Natural killer cell treated with Interleukin-12 subunit alpha and Interleukin-12 subunit beta and Interleukin-15 and Interleukin-18, amount 100 ng/mL, for 72 hours (primary cell): ENCODE measurements around the gene FEZ2. TPM values are rescaled to one million over a fixed set of nuclear protein-coding genes. Genes with fewer than 3 reads are reported as not detected.
A peak's percentile ranks its signal among the peaks of the same experiment; 100 is the strongest.

ENCODE experiments used
- ATAC-seq, 2 donors: fragments of 150-1000 bp; cut with Tn5 transposase in 1 of 2; sonication (Bioruptor Pico), chemical (Tn5 transposase) in 1 of 2; 2 replicates each; pipeline ENCODE4 v1.10.0; 2021
- DNase-seq: peaks from one replicate; pipeline ENCODE4 v3.0.0; 2022; ENCODE audit warnings: low spot score
- H3K27ac Mint-ChIP-seq, 2 donors: 1 replicate in 1 of 2; 2 replicates in 1 of 2; pipeline ENCODE4 v1.8.0; 2022; ENCODE audit warnings: mixed read lengths in 2 of 2, mild to moderate bottlenecking in 1 of 2, moderate library complexity in 1 of 2
- H3K27me3 Mint-ChIP-seq, 2 donors: 1 replicate in 1 of 2; 2 replicates in 1 of 2; pipeline ENCODE4 v1.8.0; 2022; ENCODE audit warnings: mixed read lengths in 2 of 2
- H3K36me3 Mint-ChIP-seq: one replicate; pipeline ENCODE4 v1.8.0; 2022; ENCODE audit warnings: mixed read lengths
- H3K4me1 Mint-ChIP-seq, 2 donors: 1 replicate in 1 of 2; 2 replicates in 1 of 2; pipeline ENCODE4 v1.8.0; 2022; ENCODE audit warnings: low read depth in 2 of 2, mixed read lengths in 2 of 2, mild to moderate bottlenecking in 1 of 2
- H3K4me3 Mint-ChIP-seq: one replicate; pipeline ENCODE4 v1.8.0; 2022; ENCODE audit warnings: mixed read lengths
- H3K9me3 Mint-ChIP-seq: 2 replicates; pipeline ENCODE4 v1.8.0; 2022; ENCODE audit warnings: mixed read lengths
- total RNA-seq, 2 donors: library from RNA; stranded (reverse); gene quantifications; one replicate each; pipeline ENCODE4 v1.2.3, GENCODE V29; 2022

FEZ2 gene
- total RNA-seq, 2 donors from 2014 or later: 15.3 to 18.1 TPM

DNA sequence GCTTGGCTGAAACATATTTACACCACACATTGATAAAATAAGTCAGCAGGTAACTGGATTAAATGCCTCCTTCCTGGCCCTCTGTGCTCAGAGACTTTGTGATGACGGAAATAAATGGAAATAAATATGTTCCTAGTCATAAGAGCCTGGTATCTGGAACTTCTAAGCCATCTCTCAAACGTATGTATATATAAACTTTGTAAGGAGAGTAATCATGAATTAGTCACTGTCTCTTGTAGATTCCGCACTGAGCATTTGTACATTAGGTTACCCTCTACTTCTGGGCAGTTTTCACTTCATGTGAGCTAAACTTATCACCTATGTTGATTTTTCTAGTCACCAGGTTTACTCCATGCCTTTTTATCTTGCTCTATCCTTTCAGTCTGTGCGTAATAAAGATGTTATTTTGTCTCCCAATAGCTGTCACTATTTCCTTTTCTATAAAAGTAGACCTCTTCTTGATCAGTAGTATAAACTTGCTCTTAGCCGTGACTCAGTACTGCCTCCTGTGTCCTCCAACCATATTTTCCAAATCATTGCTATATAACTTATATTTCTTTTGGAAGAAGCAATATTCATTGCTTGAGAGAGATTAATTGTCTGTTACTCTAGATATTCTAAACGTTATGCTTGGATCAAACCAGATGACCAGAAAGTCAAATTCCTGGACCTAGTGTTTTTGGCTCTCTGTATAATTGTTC, 53.2 kb downstream of the FEZ2 start:
- DNase-seq (no peak), ATAC-seq (no peak)
- H3K27ac Mint-ChIP-seq: no peak overlapping the region
- H3K4me3 Mint-ChIP-seq: no peak overlapping the region
- H3K4me1 Mint-ChIP-seq: peaks cover 6 to 18% of the 10 kb centered on the region in 2 donors
- H3K27me3 Mint-ChIP-seq: no peaks in the 10 kb centered on the region
- H3K9me3 Mint-ChIP-seq: no peaks in the 10 kb centered on the region
- peaks cover 17% of the 10 kb centered on the region for H3K36me3 Mint-ChIP-seq

DNA sequence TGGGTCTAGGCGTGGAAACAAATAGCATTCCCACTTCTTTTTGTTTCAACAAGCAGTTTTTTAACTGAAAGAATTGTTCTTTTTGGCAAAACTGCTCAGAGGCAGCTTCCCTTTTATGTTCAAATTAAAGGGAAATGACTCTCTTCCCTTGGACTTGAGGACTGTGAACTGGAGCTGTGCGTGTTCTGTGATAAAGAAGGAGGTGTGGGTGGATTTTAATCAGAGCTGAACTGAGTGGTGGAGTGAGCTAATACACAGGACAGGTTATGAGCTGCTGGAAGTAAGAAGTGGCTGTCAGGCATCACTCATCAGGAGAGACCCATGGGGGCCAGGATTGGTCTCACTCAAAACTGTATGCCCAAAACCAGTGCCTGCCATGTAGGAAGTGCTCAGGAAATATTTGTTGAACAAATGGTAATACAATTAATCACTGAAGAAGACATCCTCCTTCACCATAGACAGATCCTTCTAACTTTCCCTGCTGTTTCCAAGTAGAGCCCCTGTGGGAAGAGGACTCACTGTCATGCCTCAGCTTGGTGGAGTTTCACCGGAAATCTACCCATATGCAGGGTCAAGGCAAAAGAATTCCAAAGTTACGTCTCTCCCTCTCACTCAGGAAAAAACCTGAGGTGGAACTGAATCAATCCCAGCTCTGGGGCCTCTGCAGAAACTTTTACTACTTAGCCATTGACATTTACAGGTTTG, 55.9 kb downstream of the FEZ2 start:
- H3K4me1 Mint-ChIP-seq: peaks cover 0 to 3% of the 10 kb centered on the region in 2 donors
- H3K9me3 Mint-ChIP-seq: no peaks in the 10 kb centered on the region
- no peak for ATAC-seq
- H3K27me3 Mint-ChIP-seq: no peaks in the 10 kb centered on the region
- DNase-seq: no peak
- no peak overlapping the region for H3K4me3 Mint-ChIP-seq
- no peak overlapping the region for H3K27ac Mint-ChIP-seq
- H3K36me3 Mint-ChIP-seq: no peaks in the 10 kb centered on the region

DNA sequence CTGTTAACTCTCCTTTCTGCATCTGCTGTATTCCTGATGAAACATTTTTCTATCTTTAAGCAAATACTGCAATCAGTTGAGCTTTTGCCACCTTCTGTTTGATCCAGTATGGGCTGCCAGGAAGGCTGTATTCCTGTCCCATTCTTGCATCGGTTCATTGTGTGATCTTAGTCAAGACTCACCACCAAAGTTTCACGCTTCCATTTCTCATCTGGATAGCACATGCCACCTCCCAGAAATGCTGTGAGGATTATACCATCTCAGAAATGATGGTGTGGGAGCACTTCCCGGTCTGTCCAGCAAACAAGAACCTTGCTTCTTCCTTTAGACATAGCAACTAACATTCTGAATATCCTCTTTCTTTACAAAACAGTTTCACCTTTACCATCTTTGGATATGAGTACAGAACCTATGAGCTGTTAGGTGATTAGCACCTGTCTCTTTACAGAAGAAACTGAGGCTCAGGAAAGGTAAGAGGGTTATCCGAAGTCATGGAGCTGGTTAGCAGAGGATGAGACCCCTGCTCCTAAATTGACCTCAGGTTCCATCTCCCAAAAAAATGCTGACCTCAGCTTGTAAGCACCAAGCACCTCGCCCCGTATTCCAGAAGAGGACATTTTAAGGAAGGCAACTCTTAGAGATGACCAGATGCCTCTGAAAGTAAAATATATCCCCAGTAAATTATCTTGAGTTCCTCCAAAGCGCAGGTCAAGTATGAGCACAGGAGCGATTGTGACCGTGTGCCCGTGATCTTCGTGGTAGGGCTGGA, 56.8 kb downstream of the FEZ2 start:
- H3K36me3 Mint-ChIP-seq: no peaks in the 10 kb centered on the region
- DNase-seq (no peak), ATAC-seq (no peak)
- no peak overlapping the region for H3K4me3 Mint-ChIP-seq
- H3K4me1 Mint-ChIP-seq: peaks cover 3 to 5% of the 10 kb centered on the region in 2 donors
- H3K9me3 Mint-ChIP-seq: no peaks in the 10 kb centered on the region
- H3K27ac Mint-ChIP-seq: no peak overlapping the region
- no peaks in the 10 kb centered on the region for H3K27me3 Mint-ChIP-seq

DNA sequence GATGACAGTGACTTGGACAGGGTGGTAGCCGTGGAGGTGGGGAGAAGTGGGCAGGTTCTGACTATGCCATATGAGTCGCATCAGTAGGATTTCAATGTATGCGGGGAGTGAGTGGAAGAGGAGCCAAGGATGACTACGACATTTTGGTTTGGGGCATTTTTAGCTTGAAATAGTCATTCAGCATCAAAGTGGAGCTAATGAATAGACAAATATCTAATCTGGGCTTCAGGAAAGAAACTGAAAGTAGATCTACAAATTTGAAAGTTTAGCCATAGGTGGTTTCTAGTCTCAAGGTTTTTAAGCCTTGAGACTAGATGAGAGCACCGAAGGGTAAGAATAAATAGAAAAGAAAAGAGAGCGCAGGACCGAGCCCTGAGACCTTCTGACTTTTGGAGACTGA, 58.3 kb downstream of the FEZ2 start:
- no peak for DNase-seq
- no peak overlapping the region for H3K27ac Mint-ChIP-seq
- H3K4me1 Mint-ChIP-seq: peaks cover 3 to 6% of the 10 kb centered on the region in 2 donors
- H3K4me3 Mint-ChIP-seq: no peak overlapping the region
- no peaks in the 10 kb centered on the region for H3K9me3 Mint-ChIP-seq
- no peak for ATAC-seq
- no peaks in the 10 kb centered on the region for H3K27me3 Mint-ChIP-seq
- H3K36me3 Mint-ChIP-seq: no peaks in the 10 kb centered on the region

DNA sequence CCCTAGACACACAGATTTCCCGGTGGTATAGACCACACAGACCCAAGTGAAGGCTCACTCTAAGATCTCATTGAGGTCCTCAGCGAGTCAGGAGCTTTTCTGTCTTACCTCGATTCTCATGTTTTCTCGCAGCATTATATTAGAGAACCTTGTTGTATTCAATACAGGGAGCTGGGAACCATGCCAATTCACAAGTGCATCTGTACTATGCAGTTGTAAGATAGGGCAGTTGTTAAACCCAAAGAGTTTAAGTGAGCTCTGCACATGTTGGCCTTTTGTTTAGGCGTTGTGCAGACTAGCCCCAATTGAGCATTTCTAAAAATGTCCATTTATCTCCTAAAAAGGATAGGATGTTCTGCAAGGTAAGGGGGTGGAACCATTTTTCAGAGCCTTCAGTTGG, 59.6 kb downstream of the FEZ2 start:
- DNase-seq (no peak), ATAC-seq (no peak)
- H3K27ac Mint-ChIP-seq: no peak overlapping the region
- H3K4me3 Mint-ChIP-seq: no peak overlapping the region
- peaks cover 6% of the 10 kb centered on the region in 2 donors for H3K4me1 Mint-ChIP-seq
- no peaks in the 10 kb centered on the region for H3K27me3 Mint-ChIP-seq
- H3K9me3 Mint-ChIP-seq: no peaks in the 10 kb centered on the region
- H3K36me3 Mint-ChIP-seq: no peaks in the 10 kb centered on the region

DNA sequence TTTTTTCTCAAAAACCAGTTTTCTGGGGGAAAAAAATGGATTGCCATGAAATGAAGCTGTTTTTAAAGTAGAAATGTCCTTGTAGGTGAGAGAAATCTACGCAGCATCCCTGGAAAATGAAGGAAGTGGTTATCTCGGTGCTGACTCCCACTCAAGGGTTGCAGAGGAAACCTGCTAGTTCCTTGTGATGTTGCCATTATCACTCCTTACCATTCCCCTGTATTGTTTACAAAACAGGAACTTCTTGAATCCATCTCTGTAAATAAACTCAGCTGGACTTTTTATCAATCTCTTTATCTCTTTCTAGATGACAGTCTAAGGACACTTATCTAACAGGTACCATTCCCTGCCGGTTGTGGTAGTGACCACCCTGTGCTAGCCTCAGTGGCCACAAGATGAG, 61.2 kb downstream of the FEZ2 start:
- no peaks in the 10 kb centered on the region for H3K9me3 Mint-ChIP-seq
- peaks cover 2 to 6% of the 10 kb centered on the region in 2 donors for H3K4me1 Mint-ChIP-seq
- DNase-seq (no peak), ATAC-seq (no peak)
- no peaks in the 10 kb centered on the region for H3K36me3 Mint-ChIP-seq
- H3K27ac Mint-ChIP-seq: no peak overlapping the region
- no peaks in the 10 kb centered on the region for H3K27me3 Mint-ChIP-seq
- no peak overlapping the region for H3K4me3 Mint-ChIP-seq

- Mint-ChIP-seq H3K4me3 (no peak overlapping the region), H3K4me1 (peaks cover 2 to 6% of the 10 kb centered on the region in 2 donors), H3K36me3 (no peaks in the 10 kb centered on the region), H3K27me3 (no peaks in the 10 kb centered on the region), H3K9me3 (no peaks in the 10 kb centered on the region), H3K27ac (no peak overlapping the region)
- DNase-seq: no peak
- no peak for ATAC-seq
Measured at GRCh38 chr2:36535099-36535498, 62.9 kb downstream of the FEZ2 start.

GRCh38 chr2:36534275-36534799, 63.6 kb downstream of the FEZ2 start:
- H3K27me3 Mint-ChIP-seq: no peaks in the 10 kb centered on the region
- no peak for ATAC-seq
- H3K9me3 Mint-ChIP-seq: no peaks in the 10 kb centered on the region
- no peaks in the 10 kb centered on the region for H3K36me3 Mint-ChIP-seq
- H3K4me3 Mint-ChIP-seq: no peak overlapping the region
- H3K27ac Mint-ChIP-seq: peak overlapping the region in 1 of 2 donors; percentile 30
- no peak for DNase-seq
- H3K4me1 Mint-ChIP-seq: peaks cover 2 to 6% of the 10 kb centered on the region in 2 donors

- no peak overlapping the region for H3K27ac Mint-ChIP-seq
- H3K9me3 Mint-ChIP-seq: no peaks in the 10 kb centered on the region
- DNase-seq (no peak), ATAC-seq (no peak)
- H3K36me3 Mint-ChIP-seq: no peaks in the 10 kb centered on the region
- H3K27me3 Mint-ChIP-seq: no peaks in the 10 kb centered on the region
- H3K4me1 Mint-ChIP-seq: peaks cover 12 to 13% of the 10 kb centered on the region in 2 donors
- H3K4me3 Mint-ChIP-seq: no peak overlapping the region
Measured at GRCh38 chr2:36530983-36531354, 67.0 kb downstream of the FEZ2 start.

GRCh38 chr2:36530178-36530982, 67.6 kb downstream of the FEZ2 start:
- Mint-ChIP-seq H3K27ac (no peak overlapping the region), H3K4me3 (no peak overlapping the region)
- ATAC-seq: no peak

DNA sequence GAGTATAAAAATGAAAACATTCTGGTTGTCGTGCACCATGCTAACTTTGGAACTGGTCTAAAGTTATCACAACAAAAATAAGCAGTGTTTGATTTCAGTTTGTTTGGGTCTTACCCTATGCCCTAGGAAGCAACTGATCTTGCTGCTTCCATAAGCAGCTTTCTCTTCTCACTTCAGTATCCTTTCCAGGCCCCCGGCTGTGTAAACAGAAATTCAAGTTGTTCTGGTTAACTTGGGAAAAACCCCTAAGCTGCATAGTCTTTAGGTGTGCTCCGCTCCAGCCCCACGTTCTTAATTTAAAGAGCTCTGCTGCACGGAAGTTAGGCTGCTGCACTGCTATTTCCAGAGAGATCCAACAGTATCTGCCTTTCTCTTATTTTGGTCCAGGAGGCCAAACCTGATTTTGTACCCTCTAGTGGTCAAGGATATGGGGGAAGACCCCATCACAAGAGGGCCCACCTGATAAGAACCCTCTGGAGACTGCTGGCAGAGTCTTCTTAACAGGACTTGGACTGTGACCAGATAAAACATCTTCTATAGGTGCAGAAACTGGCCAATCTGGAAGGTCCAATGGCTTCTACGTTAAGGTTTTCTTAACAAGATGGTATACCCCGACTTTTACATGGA, 69.1 kb downstream of the FEZ2 start:
- H3K27me3 Mint-ChIP-seq: no peaks in the 10 kb centered on the region
- ATAC-seq (no peak), DNase-seq (no peak)
- no peaks in the 10 kb centered on the region for H3K9me3 Mint-ChIP-seq
- H3K27ac Mint-ChIP-seq: no peak overlapping the region
- peaks cover 12 to 13% of the 10 kb centered on the region in 2 donors for H3K4me1 Mint-ChIP-seq
- H3K4me3 Mint-ChIP-seq: no peak overlapping the region
- H3K36me3 Mint-ChIP-seq: no peaks in the 10 kb centered on the region

More at GRCh38 chr2:36530178-36530982, 67.6 kb downstream of the FEZ2 start:
- DNase-seq: no peak
- Mint-ChIP-seq H3K4me1 (peaks cover 12 to 13% of the 10 kb centered on the region in 2 donors), H3K27me3 (no peaks in the 10 kb centered on the region), H3K36me3 (no peaks in the 10 kb centered on the region), H3K9me3 (no peaks in the 10 kb centered on the region)

GRCh38 chr2:36528274-36528673, 69.7 kb downstream of the FEZ2 start:
- Mint-ChIP-seq H3K27ac (no peak overlapping the region), H3K9me3 (no peaks in the 10 kb centered on the region), H3K4me3 (no peak overlapping the region), H3K36me3 (no peaks in the 10 kb centered on the region), H3K4me1 (peaks cover 10 to 13% of the 10 kb centered on the region in 2 donors), H3K27me3 (no peaks in the 10 kb centered on the region)
- DNase-seq (no peak), ATAC-seq (peak; percentile 49 to 50)

DNA sequence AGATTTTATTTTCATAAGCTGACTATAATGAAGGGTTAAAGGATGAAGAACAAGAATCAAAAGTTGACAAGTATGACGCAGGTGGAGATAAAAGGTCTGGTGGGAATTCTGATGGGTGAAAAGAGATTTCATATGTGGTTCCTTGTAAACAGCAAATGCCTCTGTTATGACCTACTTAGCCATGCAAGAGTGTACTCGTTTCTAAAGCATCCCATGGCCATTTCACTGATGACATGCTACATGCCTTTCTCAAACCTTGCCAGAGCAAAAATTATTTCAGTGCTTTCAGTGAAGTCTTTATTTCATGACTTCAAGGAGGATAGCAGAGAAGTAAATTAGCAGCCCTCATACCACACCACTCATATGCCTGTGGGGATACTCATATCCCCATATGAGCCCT, 71.7 kb downstream of the FEZ2 start:
- H3K27ac Mint-ChIP-seq: no peak overlapping the region
- no peaks in the 10 kb centered on the region for H3K9me3 Mint-ChIP-seq
- DNase-seq: no peak
- no peaks in the 10 kb centered on the region for H3K36me3 Mint-ChIP-seq
- peaks cover 10 to 13% of the 10 kb centered on the region in 2 donors for H3K4me1 Mint-ChIP-seq
- no peak for ATAC-seq
- H3K4me3 Mint-ChIP-seq: no peak overlapping the region
- no peaks in the 10 kb centered on the region for H3K27me3 Mint-ChIP-seq
